HEK293T (cell line): ENCODE measurements around the gene OSBPL3.

Source experiments
- NFRKB ChIP-seq: fragments of 450-650 bp; IDR thresholded peaks from 2 replicates; pipeline ENCODE4 v1.6.1; 2016; ENCODE audit warnings: mild to moderate bottlenecking, moderate library complexity
- SP1 ChIP-seq: fragments of 450-650 bp; IDR thresholded peaks from 2 replicates; pipeline ENCODE4 v1.6.1; 2017

- no peak for TF ChIP-seq NFRKB
- TF ChIP-seq SP1 = no peak
Measured at GRCh38 chr7:24800667-24801066, 179.3 kb downstream of the OSBPL3 start.
